HUES64 (cell line): Measurements from ENCODE around the gene PAQR4.

Experiments used
- H3K27ac ChIP-seq: 2 replicates; pipeline ENCODE4 v1.7.0; 2013; ENCODE audit warnings: low read depth, low read length, inconsistent platforms
- H3K27me3 ChIP-seq: 2 replicates; pipeline ENCODE4 v1.6.1; 2013; ENCODE audit warnings: mild to moderate bottlenecking, low read length; ENCODE audit not compliant: insufficient read depth
- H3K36me3 ChIP-seq: 2 replicates; pipeline ENCODE4 v1.6.1; 2013; ENCODE audit warnings: mild to moderate bottlenecking, low read length; ENCODE audit not compliant: insufficient read depth
- H3K4me1 ChIP-seq: 2 replicates; pipeline ENCODE4 v1.6.1; 2013; ENCODE audit warnings: mild to moderate bottlenecking, low read length, moderate library complexity; ENCODE audit not compliant: insufficient read depth
- H3K4me3 ChIP-seq: 2 replicates; pipeline ENCODE4 v1.5.1; 2013; ENCODE audit warnings: mild to moderate bottlenecking, low read length, moderate library complexity
- H3K9ac ChIP-seq: 2 replicates; pipeline ENCODE4 v1.6.1; 2013; ENCODE audit warnings: mild to moderate bottlenecking, low read depth, low read length
- H3K9me3 ChIP-seq: 2 replicates; pipeline ENCODE4 v1.6.1; 2013; ENCODE audit warnings: low read depth, low read length; ENCODE audit not compliant: insufficient read depth
- WGBS: fragments of 150-250, 120-280 bp; methylation state at CpG from one replicate; pipeline ENCODE4 v1.1.7; 2013; ENCODE audit warnings: missing lambda C conversion rate; 5-methylcytosine and 5-hydroxymethylcytosine counted together

The PAQR4 gene

DNA sequence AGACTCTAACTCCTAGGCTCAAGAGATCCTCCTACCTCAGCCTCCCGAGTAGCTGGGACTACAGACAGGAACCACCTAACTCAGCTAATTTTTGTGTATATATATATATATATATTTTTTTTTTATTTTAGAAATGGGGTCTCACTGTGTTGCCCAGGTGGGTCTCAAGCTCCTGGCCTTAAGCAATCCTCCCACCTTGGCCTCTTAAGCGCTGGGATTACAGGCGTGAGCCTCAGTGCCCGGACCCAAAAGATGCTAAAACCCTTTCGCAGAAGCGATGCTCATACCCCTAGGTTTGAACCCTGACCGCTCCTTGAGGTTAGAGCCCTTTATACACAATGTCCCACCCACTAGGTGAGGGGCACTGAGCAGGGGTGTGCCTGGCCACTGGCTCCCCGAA is 41.4 kb downstream of the PAQR4 start:
- Histone ChIP-seq H3K9me3 (no peaks in the 10 kb centered on the region), H3K27me3 (peaks cover 18% of the 10 kb centered on the region), H3K4me1 (peaks cover 56% of the 10 kb centered on the region), H3K36me3 (peaks cover 13% of the 10 kb centered on the region), H3K27ac (peak overlapping the region; percentile 98; the same call in 1 of the 2 replicates), H3K9ac (no peak overlapping the region), H3K4me3 (peak overlapping the region; percentile 44; the same call in 1 of the 2 replicates)
- 96% methylated on average over 7 of the region's 8 CpGs for WGBS

DNA sequence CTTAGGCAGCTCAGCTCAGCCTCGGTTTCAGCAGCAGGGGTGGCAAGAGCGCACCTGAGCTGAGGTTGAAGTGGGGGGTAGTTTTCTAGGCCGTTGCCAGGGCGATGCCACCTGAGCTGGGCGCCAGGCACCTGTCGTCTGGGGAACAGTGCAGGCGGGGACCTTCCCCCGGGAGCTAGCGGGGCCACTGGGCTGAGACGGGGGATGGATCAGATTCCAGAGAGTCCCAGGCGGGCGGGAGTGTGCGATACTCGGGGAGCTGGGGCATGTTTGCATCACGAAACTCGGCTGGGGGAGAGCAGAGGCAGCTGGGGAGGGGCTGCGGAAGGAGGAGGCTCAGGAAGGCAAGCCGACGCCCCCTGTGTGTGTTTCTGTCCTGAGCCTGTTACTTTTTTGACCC is 43.1 kb downstream of the PAQR4 start:
- WGBS: 21% methylated on average over 19 of the region's 19 CpGs
- Histone ChIP-seq H3K9me3 (no peaks in the 10 kb centered on the region), H3K9ac (no peak overlapping the region), H3K4me3 (peak overlapping the region; percentile 56), H3K27ac (no peak overlapping the region; the same call in 1 of the 2 replicates), H3K4me1 (peaks cover 46% of the 10 kb centered on the region), H3K27me3 (peaks cover 18% of the 10 kb centered on the region), H3K36me3 (peaks cover 21% of the 10 kb centered on the region)

DNA sequence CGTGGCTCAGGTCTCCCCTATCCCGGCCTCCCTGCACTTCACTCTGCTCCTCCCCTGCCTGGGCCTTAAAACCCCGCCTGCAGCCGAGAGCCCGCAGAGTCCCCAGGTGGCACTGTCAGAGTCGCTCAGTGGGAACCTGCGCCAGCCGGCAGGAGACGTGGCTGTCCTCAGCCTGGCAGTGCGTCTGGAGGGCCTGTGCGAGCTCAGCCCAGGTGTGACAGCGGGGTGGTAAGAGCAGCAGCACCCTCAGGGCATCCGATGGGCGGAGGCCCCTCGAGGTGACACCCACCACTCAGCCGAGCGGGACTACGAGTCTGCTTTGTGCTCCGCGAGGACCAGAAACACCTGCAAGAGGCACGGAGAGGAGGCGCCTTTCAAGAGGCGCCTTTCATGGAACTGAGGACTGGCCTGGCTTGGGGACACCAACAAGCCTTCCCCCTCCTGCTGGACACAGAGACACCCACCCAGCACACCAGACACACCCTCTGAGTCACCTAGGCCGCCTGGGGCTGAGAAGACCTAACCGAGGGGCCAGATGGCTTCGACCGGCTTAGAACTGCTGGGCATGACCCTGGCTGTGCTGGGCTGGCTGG is 43.8 kb downstream of the PAQR4 start, which contains the start of gene CLDN9:
Gene CLDN9, plus strand, starts transcription at position 96 of the 593 bp plus-strand sequence. Its CDS starts 440 bp downstream, at position 536.
- peak within 1 kb of the TSS; percentile 24; the same call in 1 of the 2 replicates for H3K27ac ChIP-seq
- peaks cover 18% of the 10 kb centered on the region for H3K27me3 ChIP-seq
- H3K36me3 ChIP-seq: peaks cover 21% of the 10 kb centered on the region
- H3K4me1 ChIP-seq: peaks cover 40% of the 10 kb centered on the region
- peak within 1 kb of the TSS; percentile 56 for H3K4me3 ChIP-seq
- no peaks in the 10 kb centered on the region for H3K9me3 ChIP-seq
- WGBS: 15% methylated on average over 27 of the region's 27 CpGs
- H3K9ac ChIP-seq: no peak within 1 kb of the TSS

DNA sequence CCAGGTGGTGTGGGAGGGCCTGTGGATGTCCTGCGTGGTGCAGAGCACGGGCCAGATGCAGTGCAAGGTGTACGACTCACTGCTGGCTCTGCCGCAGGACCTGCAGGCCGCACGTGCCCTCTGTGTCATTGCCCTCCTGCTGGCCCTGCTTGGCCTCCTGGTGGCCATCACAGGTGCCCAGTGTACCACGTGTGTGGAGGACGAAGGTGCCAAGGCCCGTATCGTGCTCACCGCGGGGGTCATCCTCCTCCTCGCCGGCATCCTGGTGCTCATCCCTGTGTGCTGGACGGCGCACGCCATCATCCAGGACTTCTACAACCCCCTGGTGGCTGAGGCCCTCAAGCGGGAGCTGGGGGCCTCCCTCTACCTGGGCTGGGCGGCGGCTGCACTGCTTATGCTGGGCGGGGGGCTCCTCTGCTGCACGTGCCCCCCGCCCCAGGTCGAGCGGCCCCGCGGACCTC is 44.4 kb downstream of the PAQR4 start:
- peaks cover 40% of the 10 kb centered on the region for H3K4me1 ChIP-seq

DNA sequence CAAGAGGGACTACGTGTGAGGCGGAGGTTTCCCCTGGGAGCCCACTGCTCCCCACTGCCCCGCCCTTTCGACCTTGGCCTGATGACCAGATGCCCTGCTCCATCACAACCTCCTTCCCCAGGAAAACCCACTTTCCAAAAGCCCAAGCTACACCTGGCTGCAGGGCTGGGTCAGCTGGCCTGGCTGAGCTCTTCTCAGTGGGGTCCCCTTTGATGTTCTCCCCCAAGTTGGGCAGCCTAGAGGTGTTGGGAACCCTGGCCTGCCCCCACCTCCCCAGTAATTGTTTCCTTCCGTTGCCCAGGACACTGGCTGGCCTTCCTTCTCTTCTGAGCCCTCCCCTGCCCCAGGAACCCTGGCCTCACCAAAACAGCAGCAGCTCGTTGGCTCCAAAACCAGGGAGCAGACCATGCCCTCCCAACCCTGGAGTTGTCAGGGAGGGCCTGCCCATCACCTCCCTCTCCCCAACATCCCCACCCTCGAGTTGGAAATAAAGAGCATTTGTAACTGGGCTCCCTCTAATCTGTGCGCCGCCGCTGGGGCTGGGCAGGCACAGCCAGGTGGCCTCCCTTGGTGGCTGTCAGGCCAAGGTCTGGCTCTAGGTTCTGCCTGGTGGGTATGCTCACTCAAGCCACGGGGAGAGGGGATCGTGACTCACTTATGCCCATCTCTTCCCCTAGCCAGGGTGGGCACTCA is 45.0 kb downstream of the PAQR4 start:
- H3K9me3 ChIP-seq: no peaks in the 10 kb centered on the region
- H3K4me3 ChIP-seq: no peak overlapping the region
- 70% methylated on average over 12 of the region's 12 CpGs for WGBS
- peaks cover 34% of the 10 kb centered on the region for H3K4me1 ChIP-seq
- no peak overlapping the region for H3K9ac ChIP-seq
- peaks cover 18% of the 10 kb centered on the region for H3K27me3 ChIP-seq
- no peak overlapping the region; the same call in 1 of the 2 replicates for H3K27ac ChIP-seq
- H3K36me3 ChIP-seq: peaks cover 21% of the 10 kb centered on the region

More for the DNA sequence above, 44.4 kb downstream of the PAQR4 start:
- Histone ChIP-seq H3K36me3 (peaks cover 21% of the 10 kb centered on the region), H3K4me3 (no peak overlapping the region), H3K27ac (no peak overlapping the region; the same call in 1 of the 2 replicates), H3K9ac (no peak overlapping the region), H3K27me3 (peaks cover 18% of the 10 kb centered on the region), H3K9me3 (no peaks in the 10 kb centered on the region)
- WGBS: 59% methylated on average over 27 of the region's 27 CpGs

DNA sequence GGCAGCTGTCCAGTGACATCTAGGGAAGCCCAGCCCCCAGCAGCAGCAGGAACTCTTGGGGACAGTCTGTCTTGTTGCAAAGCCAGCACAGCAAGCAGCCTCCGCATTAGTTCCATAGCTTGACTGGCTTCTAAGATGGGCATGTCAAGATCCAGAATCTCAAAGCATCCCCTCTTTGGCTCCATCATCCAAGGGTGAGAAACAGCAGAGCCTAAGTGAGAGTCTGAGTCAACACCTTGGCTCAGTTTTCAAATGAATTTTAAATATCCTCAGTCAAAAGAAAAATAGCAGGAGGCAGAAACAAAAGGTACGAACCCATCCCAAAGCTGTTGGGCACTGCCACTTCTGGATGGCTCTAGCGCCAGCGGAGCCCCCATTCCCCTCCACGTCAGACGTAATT is 45.8 kb downstream of the PAQR4 start:
- Histone ChIP-seq H3K27ac (no peak overlapping the region), H3K27me3 (peaks cover 18% of the 10 kb centered on the region), H3K9ac (no peak overlapping the region), H3K9me3 (no peaks in the 10 kb centered on the region), H3K4me1 (peaks cover 28% of the 10 kb centered on the region), H3K36me3 (peaks cover 21% of the 10 kb centered on the region), H3K4me3 (no peak overlapping the region)
- 90% methylated on average over 6 of the region's 6 CpGs for WGBS

DNA sequence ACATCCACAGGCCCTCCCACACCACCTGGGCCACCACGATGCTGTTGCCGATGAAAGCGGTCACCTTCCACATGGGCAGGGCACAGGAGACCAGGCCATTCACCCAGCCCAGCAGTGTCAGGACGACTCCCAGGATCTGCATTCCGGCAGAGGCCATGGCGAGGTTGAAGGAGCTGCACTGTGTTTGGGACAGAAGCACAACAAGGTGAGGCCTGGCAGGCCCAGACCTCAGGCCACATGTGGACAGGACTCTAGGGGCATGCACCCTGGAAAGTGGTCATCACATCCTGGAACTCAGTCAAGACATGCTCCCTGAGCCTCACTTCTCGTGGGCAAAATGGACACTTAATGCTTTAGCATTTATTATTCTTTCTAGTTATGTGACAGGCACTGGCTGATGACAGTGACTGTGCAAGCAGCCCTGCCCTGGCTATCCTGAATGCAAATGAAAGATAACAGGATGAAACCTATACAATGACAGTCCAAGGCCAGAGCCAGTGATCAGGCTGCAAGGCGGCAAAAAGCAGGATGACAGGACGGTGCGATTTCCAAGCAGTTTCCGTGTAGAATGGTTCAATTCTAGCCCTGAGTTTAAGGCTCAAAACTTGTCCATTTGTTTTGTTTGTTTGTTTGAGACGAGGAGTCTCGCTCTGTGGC is 46.8 kb downstream of the PAQR4 start:
- Histone ChIP-seq H3K9me3 (no peaks in the 10 kb centered on the region), H3K4me3 (peak overlapping the region; percentile 29), H3K4me1 (peaks cover 28% of the 10 kb centered on the region), H3K36me3 (peaks cover 21% of the 10 kb centered on the region), H3K27ac (peak overlapping the region; percentile 24; the same call in 1 of the 2 replicates), H3K9ac (no peak overlapping the region), H3K27me3 (peaks cover 18% of the 10 kb centered on the region)
- WGBS: 85% methylated on average over 13 of the region's 13 CpGs

DNA sequence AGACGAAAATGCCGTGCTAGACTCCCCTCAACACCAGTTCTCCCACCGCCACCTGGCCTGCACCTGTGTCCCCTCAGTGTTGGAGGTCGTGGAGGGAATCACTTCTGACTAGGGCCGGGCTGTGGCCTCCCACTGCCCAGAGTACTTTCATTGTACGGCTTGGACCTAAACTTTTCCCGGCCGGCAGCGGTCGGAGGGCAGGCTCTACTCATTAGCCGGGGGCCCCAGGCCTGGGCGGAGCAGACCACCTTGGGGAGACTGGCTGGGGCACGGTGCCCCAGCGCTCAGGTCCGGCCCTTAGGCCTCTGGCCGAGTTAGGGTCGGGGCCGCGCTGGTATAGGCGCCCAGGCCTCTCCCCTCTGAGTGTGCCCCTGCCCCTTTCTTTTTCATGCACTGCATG is 48.2 kb downstream of the PAQR4 start:
- Histone ChIP-seq H3K27ac (peak overlapping the region; percentile 99), H3K4me3 (peak overlapping the region; percentile 97), H3K36me3 (peaks cover 21% of the 10 kb centered on the region), H3K9ac (peak overlapping the region; percentile 98), H3K27me3 (peaks cover 9% of the 10 kb centered on the region; the same call in 1 of the 2 replicates), H3K9me3 (no peaks in the 10 kb centered on the region), H3K4me1 (peaks cover 25% of the 10 kb centered on the region)
- WGBS: under 1% methylated on average over 20 of the region's 20 CpGs

DNA sequence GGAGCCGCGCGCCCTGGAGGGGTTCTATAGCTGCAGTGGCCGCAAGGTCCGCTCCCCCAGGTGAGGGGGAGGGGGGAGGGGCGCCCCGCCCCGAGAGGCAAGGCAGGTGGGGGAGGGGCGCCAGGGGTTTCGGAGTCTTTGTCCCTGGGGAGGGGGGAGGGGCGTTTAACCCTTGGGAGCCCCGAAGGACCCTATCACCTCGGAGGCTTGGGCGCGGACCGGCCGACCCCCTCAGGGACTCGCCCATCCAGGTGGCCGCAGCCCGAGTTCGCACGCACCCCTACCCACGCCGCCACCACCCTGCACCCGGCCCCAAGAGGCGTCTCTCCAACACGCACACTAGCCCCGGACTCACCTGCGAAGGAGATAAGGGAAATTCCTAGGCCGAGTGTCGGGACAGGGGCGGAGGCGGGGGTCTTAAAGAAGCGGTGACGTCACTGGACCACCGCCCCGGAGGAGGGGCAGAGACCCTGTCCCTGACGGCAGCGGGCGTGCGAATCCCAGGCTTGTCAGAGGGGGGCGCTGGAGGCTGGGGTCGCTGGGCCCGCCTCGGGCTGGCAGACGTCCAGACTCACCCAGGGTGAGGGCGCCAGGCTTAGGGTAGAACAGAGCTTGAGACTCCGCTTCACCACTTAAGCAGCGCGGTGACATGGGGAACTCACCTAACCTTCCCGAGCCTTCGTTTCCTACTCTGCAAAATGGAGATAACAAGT is 48.8 kb downstream of the PAQR4 start, which contains the start of gene CLDN6:
Gene CLDN6, minus strand, starts transcription at position 390 of the 713 bp plus-strand sequence. CDS start 2,162 bp downstream, outside the sequence.
- peak within 1 kb of the TSS; percentile 97 for H3K4me3 ChIP-seq
- H3K27me3 ChIP-seq: peaks cover 8% of the 10 kb centered on the region; the same call in 1 of the 2 replicates
- H3K9ac ChIP-seq: peak within 1 kb of the TSS; percentile 98
- peaks cover 29% of the 10 kb centered on the region for H3K4me1 ChIP-seq
- H3K27ac ChIP-seq: peak within 1 kb of the TSS; percentile 99
- H3K36me3 ChIP-seq: peaks cover 21% of the 10 kb centered on the region
- H3K9me3 ChIP-seq: no peaks in the 10 kb centered on the region
- WGBS: 2% methylated on average over 51 of the region's 52 CpGs

DNA sequence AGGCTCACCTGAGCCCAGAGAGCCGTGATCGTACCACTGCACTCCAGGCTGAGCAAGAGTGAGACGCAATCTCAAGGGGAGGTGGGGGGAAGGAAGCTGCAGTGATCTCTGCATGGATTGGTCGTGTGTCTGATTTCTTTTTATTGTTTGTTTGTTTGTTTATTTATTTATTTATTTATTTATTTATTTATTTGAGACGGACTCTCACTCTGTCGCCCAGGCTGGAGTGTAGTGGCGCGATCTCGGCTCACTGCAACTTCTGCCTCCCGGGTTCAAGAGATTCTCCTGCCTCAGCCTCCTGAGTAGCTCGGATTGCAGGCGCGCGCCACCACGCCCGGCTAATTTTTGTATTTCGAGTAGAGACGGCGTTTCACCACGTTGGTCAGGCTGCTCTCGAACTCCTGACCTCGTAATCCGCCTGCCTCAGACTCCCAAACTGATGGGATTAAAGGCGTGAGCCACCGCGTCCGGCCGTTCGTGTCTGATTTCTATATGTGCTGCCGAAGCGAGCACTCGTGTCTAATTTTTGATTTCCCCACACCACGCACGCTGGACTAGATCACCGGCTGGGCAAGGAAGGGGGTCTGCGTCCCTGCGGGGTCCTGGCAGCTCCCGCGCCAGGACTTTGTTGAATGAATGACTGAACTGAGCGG is 50.6 kb downstream of the PAQR4 start:
- H3K9me3 ChIP-seq: no peaks in the 10 kb centered on the region
- no peaks in the 10 kb centered on the region for H3K27me3 ChIP-seq
- peak overlapping the region; percentile 44; the same call in 1 of the 2 replicates for H3K9ac ChIP-seq
- WGBS: 44% methylated on average over 39 of the region's 40 CpGs
- H3K4me1 ChIP-seq: peaks cover 18% of the 10 kb centered on the region
- H3K4me3 ChIP-seq: peak overlapping the region; percentile 78
- peaks cover 16% of the 10 kb centered on the region for H3K36me3 ChIP-seq
- H3K27ac ChIP-seq: peak overlapping the region; percentile 61
